H9 (cell line): ENCODE results near the gene EFCAB6. TPM values are rescaled to one million over a fixed set of nuclear protein-coding genes. Genes with fewer than 3 reads are reported as not detected.

Experiments
- DNase-seq: peaks from one replicate; pipeline ENCODE4 v3.0.0-alpha.2; 2017
- H2AFZ ChIP-seq: one replicate; pipeline ENCODE4 v1.6.1; 2013; ENCODE audit warnings: mild to moderate bottlenecking, low read length, control low read depth, moderate library complexity
- H2AK5ac ChIP-seq: 2 replicates; pipeline ENCODE4 v1.6.1; 2013; ENCODE audit warnings: low read length, control low read depth, mixed read lengths; ENCODE audit not compliant: insufficient read length
- H2BK120ac ChIP-seq: one replicate; pipeline ENCODE4 v1.6.1; 2013; ENCODE audit warnings: low read depth, mild to moderate bottlenecking, low read length, control low read depth, inconsistent platforms; ENCODE audit not compliant: poor library complexity, severe bottlenecking
- H2BK12ac ChIP-seq: 2 replicates; pipeline ENCODE4 v1.6.1; 2013; ENCODE audit warnings: low read length, control low read depth, mixed read lengths, low read depth; ENCODE audit not compliant: insufficient read length
- H2BK15ac ChIP-seq: 2 replicates; pipeline ENCODE4 v1.6.1; 2013; ENCODE audit warnings: low read depth, low read length, control low read depth
- H2BK20ac ChIP-seq: one replicate; pipeline ENCODE4 v1.6.1; 2013; ENCODE audit warnings: low read depth, mild to moderate bottlenecking, low read length, control low read depth, inconsistent platforms; ENCODE audit not compliant: poor library complexity, severe bottlenecking
- H2BK5ac ChIP-seq: 2 replicates; pipeline ENCODE4 v1.6.1; 2013; ENCODE audit warnings: low read length, control low read depth, mixed read lengths; ENCODE audit not compliant: insufficient read length
- H3K14ac ChIP-seq: 2 replicates; pipeline ENCODE4 v1.6.1; 2013; ENCODE audit warnings: low read length, control low read depth; ENCODE audit not compliant: insufficient read depth
- H3K18ac ChIP-seq: 2 replicates; pipeline ENCODE4 v1.6.1; 2013; ENCODE audit warnings: low read depth, mild to moderate bottlenecking, mixed read lengths, low read length, control low read depth; ENCODE audit not compliant: insufficient read length
- H3K23ac ChIP-seq: 2 replicates; pipeline ENCODE4 v1.6.1; 2013; ENCODE audit warnings: low read length, control low read depth, mixed read lengths, low read depth; ENCODE audit not compliant: insufficient read length
- H3K23me2 ChIP-seq: 2 replicates; pipeline ENCODE4 v1.6.1; 2013; ENCODE audit warnings: low read depth, mild to moderate bottlenecking, mixed read lengths, low read length, control low read depth; ENCODE audit not compliant: insufficient read length, poor library complexity, severe bottlenecking
- H3K27ac ChIP-seq: 2 replicates; pipeline ENCODE4 v1.5.1; 2013; ENCODE audit warnings: low read length, control low read depth, mixed read lengths, low read depth; ENCODE audit not compliant: insufficient read length
- H3K27me3 ChIP-seq: 2 replicates; pipeline ENCODE4 v1.6.1; 2013; ENCODE audit warnings: low read length, control low read depth, inconsistent platforms; ENCODE audit not compliant: insufficient read depth
- H3K4ac ChIP-seq: 2 replicates; pipeline ENCODE4 v1.6.1; 2013; ENCODE audit warnings: low read depth, mild to moderate bottlenecking, control low read depth, inconsistent platforms, low read length, moderate library complexity
- H3K4me1 ChIP-seq: 2 replicates; pipeline ENCODE4 v1.6.1; 2013; ENCODE audit warnings: low read length, control low read depth, inconsistent platforms; ENCODE audit not compliant: insufficient read depth
- H3K4me2 ChIP-seq: 2 replicates; pipeline ENCODE4 v1.6.1; 2013; ENCODE audit warnings: low read length, control low read depth, mixed read lengths; ENCODE audit not compliant: insufficient read length, insufficient read depth
- H3K56ac ChIP-seq: 2 replicates; pipeline ENCODE4 v1.6.1; 2013; ENCODE audit warnings: low read depth, mild to moderate bottlenecking, mixed read lengths, low read length, control low read depth; ENCODE audit not compliant: insufficient read length
- H3K79me1 ChIP-seq: 2 replicates; pipeline ENCODE4 v1.6.1; 2013; ENCODE audit warnings: low read depth, mild to moderate bottlenecking, moderate library complexity, low read length, control low read depth, inconsistent platforms; ENCODE audit not compliant: insufficient read depth, poor library complexity, severe bottlenecking
- H3K79me2 ChIP-seq: 2 replicates; pipeline ENCODE4 v1.6.1; 2013; ENCODE audit warnings: low read length, control low read depth, inconsistent platforms; ENCODE audit not compliant: insufficient read depth
- H3K9ac ChIP-seq: 2 replicates; pipeline ENCODE4 v1.6.1; 2013; ENCODE audit warnings: low read length, control low read depth, mixed read lengths; ENCODE audit not compliant: insufficient read length; ENCODE audit errors: extremely low read depth
- H3K9me3 ChIP-seq: one replicate; pipeline ENCODE4 v1.6.1; 2013; ENCODE audit warnings: low read depth, low read length, inconsistent platforms; ENCODE audit not compliant: control insufficient read depth
- H3T11ph ChIP-seq: one replicate; pipeline ENCODE4 v1.6.1; 2013; ENCODE audit warnings: mild to moderate bottlenecking, low read length, control low read depth, inconsistent platforms
- H4K20me1 ChIP-seq: one replicate; pipeline ENCODE4 v1.6.1; 2013; ENCODE audit not compliant: control insufficient read depth, insufficient read length, insufficient read depth
- H4K5ac ChIP-seq: 2 replicates; pipeline ENCODE4 v1.6.1; 2013; ENCODE audit warnings: low read depth, mild to moderate bottlenecking, mixed read lengths, low read length, control low read depth; ENCODE audit not compliant: insufficient read length
- H4K8ac ChIP-seq: replicated peaks from 2 replicates; pipeline ENCODE4 v1.6.1; 2013; ENCODE audit warnings: low read length, control low read depth, mixed read lengths, low read depth; ENCODE audit not compliant: insufficient read length
- H4K91ac ChIP-seq: 2 replicates; pipeline ENCODE4 v1.6.1; 2013; ENCODE audit warnings: low read depth, mild to moderate bottlenecking, moderate library complexity, mixed read lengths, low read length, control low read depth; ENCODE audit not compliant: insufficient read length
- H3K27ac Mint-ChIP-seq, 3 experiments: 2 replicates in 2 of 3; 3 replicates in 1 of 3; pipeline ENCODE4 v1.8.0; 2020 to 2021; ENCODE audit warnings: mixed read lengths in 3 of 3, mild to moderate bottlenecking in 1 of 3, moderate library complexity in 1 of 3
- H3K27me3 Mint-ChIP-seq: 2 replicates; pipeline ENCODE4 v1.8.0; 2021; ENCODE audit warnings: low read depth, mild to moderate bottlenecking, moderate library complexity, mixed read lengths
- H3K36me3 Mint-ChIP-seq, 3 experiments: 2 replicates in 2 of 3; 3 replicates in 1 of 3; pipeline ENCODE4 v1.8.0; 2020 to 2021; ENCODE audit warnings: low read depth in 3 of 3, mixed read lengths in 3 of 3; ENCODE audit not compliant: insufficient read depth in 1 of 3
- H3K4me1 Mint-ChIP-seq, 2 experiments: 2 replicates each; pipeline ENCODE4 v1.8.0; 2020; ENCODE audit warnings: mixed read lengths in 2 of 2
- H3K4me3 Mint-ChIP-seq, 2 experiments: 2 replicates in 1 of 2; 3 replicates in 1 of 2; pipeline ENCODE4 v1.8.0; 2020 to 2021; ENCODE audit warnings: mild to moderate bottlenecking in 2 of 2, mixed read lengths in 2 of 2, moderate library complexity in 1 of 2
- H3K9me3 Mint-ChIP-seq, 2 experiments: 2 replicates in 1 of 2; 3 replicates in 1 of 2; pipeline ENCODE4 v1.8.0; 2020; ENCODE audit warnings: mild to moderate bottlenecking in 2 of 2, mixed read lengths in 2 of 2, moderate library complexity in 1 of 2
- WGBS: extraction: QIAGEN DNeasy Blood & Tissue Kit; methylation state at CpG from one replicate; pipeline ENCODE4 v1.1.7; 2013; ENCODE audit warnings: missing lambda C conversion rate, low lambda C conversion rate, mixed read lengths; ENCODE audit not compliant: insufficient read length; ENCODE audit errors: extremely low coverage; 5-methylcytosine and 5-hydroxymethylcytosine counted together
- total RNA-seq: library from RNA; stranded (reverse); gene quantifications from 2 replicates; pipeline ENCODE4 v1.2.1, GENCODE V29; 2021
- TF ChIP-seq, protein P1 (sequence below): fragments of 200-600 bp; sonication (generic); conservative IDR thresholded peaks from 3 replicates; pipeline ENCODE4 v1.8.0; 2021; ENCODE audit warnings: antibody characterized with exemption, mild to moderate bottlenecking

Gene EFCAB6
- total RNA-seq, 1 experiment from 2014 or later = 0.31 TPM

DNA sequence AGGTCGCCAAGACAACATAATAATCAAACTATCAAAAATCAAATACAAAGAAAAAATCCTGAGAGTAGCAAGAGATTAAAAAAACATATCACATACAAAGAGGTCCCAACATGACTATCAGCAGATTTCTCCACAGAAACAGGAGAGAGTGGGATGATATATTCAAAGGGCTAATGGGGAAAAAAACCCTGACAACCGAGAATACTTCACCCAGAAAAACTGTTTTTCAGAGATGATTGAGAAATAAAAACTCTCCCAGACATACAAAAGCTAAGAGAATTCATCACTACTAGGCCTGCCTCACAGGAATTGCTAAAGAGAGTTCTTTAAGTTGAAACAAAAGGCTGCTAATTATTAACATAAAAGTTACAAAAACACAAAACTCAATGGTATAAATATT lies 108.1 kb downstream of the EFCAB6 start:
- no peak overlapping the region for H2BK12ac ChIP-seq
- peaks cover 28 to 42% of the 10 kb centered on the region in 2 experiments for H3K9me3 Mint-ChIP-seq
- peaks cover 10 to 30% (median 16%) of the 10 kb centered on the region in 3 experiments for H3K36me3 Mint-ChIP-seq
- H2AK5ac ChIP-seq = no peak overlapping the region
- H3K14ac ChIP-seq = no peak overlapping the region
- no peak overlapping the region for H3K23ac ChIP-seq
- H3K9ac ChIP-seq = no peak overlapping the region
- H2BK15ac ChIP-seq = no peak overlapping the region
- no peaks in the 10 kb centered on the region for H3K79me2 ChIP-seq
- H3K56ac ChIP-seq = no peak overlapping the region
- TF ChIP-seq, protein P1, sequence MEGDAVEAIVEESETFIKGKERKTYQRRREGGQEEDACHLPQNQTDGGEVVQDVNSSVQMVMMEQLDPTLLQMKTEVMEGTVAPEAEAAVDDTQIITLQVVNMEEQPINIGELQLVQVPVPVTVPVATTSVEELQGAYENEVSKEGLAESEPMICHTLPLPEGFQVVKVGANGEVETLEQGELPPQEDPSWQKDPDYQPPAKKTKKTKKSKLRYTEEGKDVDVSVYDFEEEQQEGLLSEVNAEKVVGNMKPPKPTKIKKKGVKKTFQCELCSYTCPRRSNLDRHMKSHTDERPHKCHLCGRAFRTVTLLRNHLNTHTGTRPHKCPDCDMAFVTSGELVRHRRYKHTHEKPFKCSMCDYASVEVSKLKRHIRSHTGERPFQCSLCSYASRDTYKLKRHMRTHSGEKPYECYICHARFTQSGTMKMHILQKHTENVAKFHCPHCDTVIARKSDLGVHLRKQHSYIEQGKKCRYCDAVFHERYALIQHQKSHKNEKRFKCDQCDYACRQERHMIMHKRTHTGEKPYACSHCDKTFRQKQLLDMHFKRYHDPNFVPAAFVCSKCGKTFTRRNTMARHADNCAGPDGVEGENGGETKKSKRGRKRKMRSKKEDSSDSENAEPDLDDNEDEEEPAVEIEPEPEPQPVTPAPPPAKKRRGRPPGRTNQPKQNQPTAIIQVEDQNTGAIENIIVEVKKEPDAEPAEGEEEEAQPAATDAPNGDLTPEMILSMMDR = no peak
- H2BK20ac ChIP-seq = no peak overlapping the region
- H3K4me3 Mint-ChIP-seq = no peak overlapping the region
- H3K23me2 ChIP-seq = no peaks in the 10 kb centered on the region
- no peak overlapping the region for H2BK5ac ChIP-seq
- H3K9me3 ChIP-seq = no peaks in the 10 kb centered on the region
- no peaks in the 10 kb centered on the region for H4K20me1 ChIP-seq
- 0 out of 2 replicates have a peak, but pooled peaks cover 2% of the 10 kb centered on the region for H3K4me1 ChIP-seq
- no peak overlapping the region for H4K5ac ChIP-seq
- H3K4ac ChIP-seq = no peak overlapping the region
- H3K4me1 Mint-ChIP-seq = peaks cover 18 to 20% of the 10 kb centered on the region in 2 experiments
- WGBS = no CpG with 5 or more reads among the region's 2 CpGs
- H2BK120ac ChIP-seq = no peak overlapping the region
- no peak overlapping the region for H3T11ph ChIP-seq
- DNase-seq = no peak
- no peak overlapping the region for H3K18ac ChIP-seq
- no peak overlapping the region for H3K4me2 ChIP-seq
- H3K27ac Mint-ChIP-seq = no peak overlapping the region
- no peaks in the 10 kb centered on the region for H3K27me3 ChIP-seq
- no peak overlapping the region for H2AFZ ChIP-seq
- H3K27ac ChIP-seq = no peak overlapping the region
- H4K91ac ChIP-seq = no peak overlapping the region
- no peak overlapping the region for H4K8ac ChIP-seq
- H3K27me3 Mint-ChIP-seq = peaks cover 5% of the 10 kb centered on the region
- no peaks in the 10 kb centered on the region for H3K79me1 ChIP-seq
